HG03354 (cell line): ENCODE data around the gene BAG3.
"Not testable (repeated sequence)": the region's sequence is repeated elsewhere in the genome, so short reads cannot be mapped to it uniquely, and the experiment has no call there.

Source experiments
- ATAC-seq: cut with Tn5 transposase; IDR thresholded peaks from one replicate; pipeline ENCODE4 v1.9.1; 2021; ENCODE audit warnings: mild to moderate bottlenecking; ENCODE audit not compliant: unreplicated experiment, poor library complexity, severe bottlenecking

BAG3 gene

DNA sequence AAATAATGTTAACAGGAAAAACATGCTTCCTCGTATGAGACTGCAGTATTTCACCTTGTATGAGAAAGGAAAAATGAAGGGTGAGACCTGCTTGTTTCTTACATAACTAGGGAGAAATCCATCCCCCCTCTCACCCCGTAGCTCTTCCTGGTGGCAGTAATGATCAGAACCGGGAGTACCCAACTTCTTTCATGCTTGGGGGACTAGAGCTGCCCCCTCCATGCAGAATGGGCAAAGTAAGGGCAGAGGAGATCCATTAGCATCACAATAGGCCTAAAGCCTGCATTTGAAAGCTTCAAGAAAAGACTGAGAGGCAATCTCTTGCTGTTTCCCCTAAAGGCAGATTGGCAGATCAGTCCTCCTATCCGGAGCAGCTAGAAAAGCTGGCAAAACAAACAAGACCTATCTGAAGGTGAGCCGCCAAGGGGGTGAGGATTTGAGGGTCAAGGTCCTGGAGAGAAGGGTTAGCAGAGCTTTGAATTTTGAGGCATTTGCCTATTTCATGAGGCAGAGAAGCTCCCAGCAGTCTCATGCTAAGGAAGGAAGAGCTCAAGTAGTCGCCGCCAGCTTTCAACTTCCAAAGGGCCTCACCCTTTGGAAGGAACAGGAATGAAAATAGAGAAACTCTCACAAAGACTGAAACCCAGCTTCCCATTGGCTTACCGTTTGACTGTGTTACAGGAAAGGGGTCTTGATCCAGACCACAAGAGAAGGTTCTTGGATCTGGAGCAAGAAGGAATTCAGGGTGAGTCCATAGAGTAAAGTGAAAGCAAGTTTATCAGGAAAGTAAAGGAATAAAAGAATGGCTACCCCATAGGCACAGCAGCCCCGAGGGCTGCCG is 36.2 kb downstream of the BAG3 start:
- ATAC-seq = no peak

DNA sequence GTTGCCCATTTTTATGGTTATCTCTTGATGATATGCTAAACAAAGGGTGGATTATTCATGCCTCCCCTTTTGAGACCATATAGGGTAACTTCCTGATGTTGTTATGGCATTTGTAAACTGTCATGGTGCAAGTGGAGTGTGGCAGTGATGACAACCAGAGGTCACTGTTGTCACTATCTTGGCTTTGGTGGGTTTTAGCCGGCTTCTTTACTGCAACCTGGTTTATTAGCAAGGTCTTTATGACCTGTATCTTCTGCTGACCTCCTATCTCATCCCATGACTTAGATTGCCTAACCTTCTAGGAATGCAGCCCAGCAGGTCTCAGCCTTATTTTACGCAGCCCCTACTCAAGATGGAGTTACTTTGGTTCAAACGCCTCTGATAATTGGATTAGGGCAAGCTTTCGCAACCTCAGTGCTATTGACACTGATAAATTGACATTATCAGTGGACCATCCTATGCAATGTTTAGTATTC is 36.9 kb downstream of the BAG3 start:
- ATAC-seq = no peak

DNA sequence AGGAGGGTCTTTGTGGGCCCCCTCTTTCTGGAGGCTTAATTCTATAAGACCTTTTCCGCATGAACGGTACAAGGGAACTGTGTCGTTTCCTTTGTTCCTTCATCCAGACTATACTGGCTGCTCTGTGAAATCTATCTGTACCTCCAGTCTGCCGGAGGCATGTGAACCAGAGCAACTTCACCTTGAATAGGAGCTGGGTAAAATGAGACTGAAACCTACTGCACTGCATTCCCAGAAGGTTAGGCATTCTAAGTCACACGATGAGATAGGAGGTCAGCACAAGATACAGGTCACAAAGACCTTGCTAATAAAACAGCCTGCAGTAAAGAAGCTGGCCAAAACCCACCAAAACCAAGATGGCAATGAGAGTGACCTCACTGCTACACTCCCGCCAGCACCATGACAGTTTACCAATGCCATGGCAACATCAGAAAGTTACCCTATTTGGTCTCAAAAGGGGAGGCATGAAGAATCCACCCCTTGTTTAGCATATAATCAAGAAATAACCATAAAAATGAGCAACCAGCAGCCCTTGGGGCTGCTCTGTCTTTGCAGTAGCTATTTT is 37.9 kb downstream of the BAG3 start:
- no peak for ATAC-seq

DNA sequence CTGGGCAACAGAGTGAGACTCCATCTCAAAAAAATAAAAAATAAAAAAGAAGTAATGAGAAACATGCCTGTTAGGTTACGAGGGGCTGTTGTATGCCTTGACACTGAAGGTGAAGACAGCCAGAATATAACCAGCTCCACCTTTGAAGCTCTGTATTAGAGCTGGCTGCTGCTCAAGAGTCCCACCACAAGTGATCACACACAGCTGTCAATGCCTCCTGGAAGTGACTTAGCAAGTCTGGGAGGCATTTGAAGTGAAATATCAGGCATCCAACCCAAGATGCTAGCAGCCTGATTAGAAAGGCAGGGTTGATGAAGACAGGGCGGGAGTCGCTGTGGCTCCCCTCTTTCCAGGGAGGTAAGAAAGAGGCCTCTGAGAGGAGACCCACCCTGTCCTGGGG is 40.5 kb downstream of the BAG3 start:
- no peak for ATAC-seq

DNA sequence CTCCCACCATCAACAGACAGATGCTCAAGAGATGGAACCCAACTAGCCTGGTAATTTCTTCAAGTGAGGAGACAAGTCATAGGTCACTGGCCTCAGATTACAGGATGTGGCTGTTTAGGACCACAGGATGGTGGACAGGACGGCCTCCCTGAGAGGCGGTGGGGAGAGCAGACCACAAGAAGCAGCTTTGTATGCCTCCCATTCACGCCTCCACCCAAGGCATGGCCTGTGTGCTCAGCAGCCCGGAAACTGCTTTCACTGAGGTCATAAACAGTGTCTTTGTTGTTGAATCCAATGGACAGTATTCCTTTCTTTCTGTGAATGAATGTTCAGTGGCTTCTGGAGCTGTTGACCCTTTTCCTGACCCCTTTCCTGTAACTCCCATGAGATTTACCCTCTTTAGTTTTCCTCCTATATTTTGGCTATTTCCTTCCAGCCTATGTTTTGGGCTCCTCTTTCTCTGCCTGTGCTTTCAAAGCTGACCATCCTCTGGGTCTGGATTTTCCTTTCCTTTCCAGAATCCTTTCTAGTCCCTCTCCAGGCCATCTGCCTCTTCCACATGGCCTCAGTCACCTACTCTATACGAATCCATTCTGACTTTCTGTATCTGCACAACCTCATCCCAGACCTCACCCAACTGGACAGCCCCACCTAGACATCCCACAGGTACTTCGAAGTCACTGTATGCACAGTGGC is 42.2 kb downstream of the BAG3 start:
- ATAC-seq = peak; percentile 44

DNA sequence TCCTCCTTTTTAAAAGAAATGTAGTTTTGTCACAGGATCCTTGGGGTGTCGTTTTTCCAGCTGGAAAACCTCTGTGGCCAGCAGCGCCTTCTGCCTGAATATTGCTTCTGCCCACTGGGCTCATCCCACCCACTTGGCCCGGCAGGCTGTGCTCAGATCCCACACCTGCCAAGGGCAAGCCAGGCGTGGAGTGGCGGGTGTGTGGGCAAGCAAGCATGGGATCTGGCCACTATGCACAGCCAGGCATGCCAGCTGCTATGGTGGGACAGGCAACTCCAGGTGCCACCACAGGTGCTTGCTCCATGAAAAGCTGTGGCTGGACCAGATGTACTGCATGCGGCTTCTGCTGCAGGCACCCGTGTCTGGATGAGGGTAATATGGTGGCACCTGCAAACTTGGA is 43.4 kb downstream of the BAG3 start:
- ATAC-seq = no peak

DNA sequence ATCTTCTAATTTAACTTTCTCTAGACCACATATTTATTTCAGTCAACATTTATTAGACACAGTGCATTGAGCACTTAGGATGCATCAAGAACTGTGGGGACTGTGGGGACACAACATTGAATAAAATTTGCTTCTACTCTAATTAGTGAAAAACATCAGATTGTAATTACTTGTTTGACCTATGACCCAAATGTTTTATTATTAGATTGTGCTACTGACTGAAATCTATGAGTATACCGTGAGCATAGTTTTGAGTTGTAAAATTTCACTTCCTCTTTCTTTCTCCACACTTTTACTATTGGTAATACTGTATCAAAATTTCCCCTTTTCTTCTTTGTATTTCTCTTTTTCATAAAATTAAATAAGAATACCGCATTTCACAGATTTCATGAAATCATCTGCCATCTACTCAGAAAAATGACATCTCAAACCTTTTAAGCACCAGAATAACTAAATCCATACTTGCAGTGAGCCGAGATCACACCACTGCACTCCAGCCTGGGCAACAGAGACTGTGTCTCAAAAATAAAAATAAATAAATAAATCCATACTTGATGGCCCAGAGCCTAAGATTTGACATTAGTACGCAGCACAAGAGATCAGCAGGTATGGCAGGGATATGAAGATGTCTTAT is 49.3 kb downstream of the BAG3 start:
- peak; percentile 53 for ATAC-seq

DNA sequence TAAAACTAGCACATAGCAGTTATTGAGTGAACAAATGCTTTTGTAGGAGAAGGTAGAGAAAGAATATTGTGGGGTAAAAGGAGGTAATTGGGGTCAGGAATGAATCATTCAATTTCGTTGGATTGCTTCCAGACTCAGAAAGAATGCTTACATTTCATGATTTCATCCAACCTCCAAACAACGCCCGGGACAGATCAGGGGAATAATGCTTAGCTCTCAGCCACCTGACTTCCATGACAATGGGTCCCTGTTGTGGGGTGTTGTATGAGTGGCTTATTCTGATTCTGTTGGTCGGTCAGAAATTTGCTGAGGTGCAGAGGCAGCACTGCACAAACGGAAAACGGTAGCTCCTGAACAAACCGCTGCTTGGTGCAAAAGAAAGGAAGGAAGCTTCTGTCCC is 50.7 kb downstream of the BAG3 start:
- ATAC-seq = no peak

DNA sequence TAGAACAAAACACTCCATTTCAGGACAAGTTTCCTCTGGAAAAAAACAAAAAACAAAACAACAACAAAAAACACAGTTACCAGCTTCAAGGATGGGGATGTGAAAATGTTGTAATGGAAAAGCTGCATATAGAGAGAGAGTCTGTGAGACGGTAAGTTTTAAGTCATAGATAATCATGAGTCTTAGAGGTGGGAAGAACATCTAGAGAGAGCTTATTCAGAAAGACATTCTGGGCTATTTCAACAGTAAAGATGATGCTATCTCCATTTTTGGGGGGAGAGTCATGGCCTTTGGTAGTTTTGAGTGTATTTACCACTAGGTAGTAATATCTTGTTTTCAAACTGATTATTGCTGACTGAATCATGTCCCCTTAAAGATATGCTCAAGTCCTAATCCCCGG is 51.4 kb downstream of the BAG3 start:
- no peak for ATAC-seq

DNA sequence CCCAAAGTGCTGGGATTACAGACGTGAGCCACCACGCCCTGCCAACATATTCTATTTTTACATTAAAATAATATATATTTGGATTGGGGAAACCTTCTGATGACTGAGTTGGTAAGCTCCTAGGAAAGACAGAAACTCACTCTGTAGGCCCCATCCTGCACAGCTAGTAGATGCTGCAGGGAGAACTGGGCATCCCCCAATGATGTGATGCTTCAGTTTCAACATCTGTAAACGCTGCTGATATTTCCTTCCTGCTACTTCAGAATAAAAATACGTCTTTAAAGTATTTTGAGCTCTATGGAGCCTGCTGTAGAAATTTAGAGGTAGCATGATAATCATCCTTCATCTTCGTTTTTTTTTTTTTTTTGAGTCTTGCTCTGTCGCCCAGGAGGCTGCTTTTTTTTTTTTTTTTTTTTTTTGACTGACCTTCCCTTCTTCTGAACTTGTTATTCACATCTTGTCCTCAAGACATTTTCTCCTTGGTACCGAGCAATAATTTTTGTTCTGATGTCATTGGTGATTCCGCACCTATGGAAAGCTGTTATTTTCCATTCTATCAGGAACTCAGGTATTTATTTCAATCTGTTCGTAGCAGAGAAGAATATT is 52.8 kb downstream of the BAG3 start:
- no peak for ATAC-seq

DNA sequence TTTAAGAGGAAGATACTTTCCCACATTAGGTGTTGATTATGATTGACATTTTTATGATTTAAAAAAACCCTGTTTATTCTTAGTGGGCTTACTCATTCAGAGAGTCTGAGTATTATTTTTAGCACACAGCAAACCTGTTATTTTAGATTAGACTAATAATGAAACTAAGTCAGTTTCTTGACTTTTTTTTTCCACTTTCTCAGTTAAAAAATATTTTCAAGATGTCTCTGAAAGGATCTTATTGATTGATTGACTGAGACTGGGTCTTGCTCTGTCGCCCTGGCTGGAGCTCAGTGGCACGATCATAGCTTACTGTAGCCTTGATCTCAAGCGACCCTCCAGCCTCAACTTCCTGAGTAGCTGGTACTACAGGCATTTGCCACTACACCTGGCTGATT is 54.3 kb downstream of the BAG3 start:
- peak; percentile 52 for ATAC-seq

DNA sequence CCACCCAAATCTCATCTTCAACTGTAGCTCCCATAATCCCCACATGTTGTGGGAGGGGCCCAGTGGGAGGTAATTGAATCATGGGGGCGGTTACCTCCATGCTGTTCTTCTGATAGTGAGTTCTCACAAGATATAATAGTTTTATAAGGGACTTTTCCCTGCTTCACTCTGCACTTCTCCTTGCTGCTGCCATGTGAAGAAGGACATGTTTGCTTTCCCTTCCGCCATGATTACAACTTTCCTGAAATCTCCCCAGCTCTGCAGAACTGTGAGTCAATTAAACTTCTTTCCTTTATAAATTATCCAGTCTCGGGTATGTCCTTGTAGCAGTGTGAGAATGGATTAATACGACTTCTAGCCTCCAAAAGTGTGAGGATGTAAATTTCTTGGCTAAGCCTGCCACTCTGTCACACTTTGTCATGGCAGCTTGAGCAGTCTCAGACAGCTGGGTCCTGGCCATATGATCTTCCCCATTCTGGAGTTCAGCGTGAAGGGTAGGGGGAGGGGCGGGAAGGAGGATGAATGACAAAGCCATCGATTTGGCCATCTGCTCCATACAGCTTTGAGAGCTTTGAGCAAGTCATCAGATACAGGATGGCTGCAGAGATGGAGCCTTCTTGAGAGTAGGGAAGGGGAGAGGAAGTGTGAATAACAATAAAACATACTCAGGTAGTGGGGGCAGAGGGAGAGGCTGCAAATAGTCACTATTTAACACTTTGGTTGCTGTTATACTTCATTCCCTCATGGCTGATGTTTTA is 55.5 kb downstream of the BAG3 start:
- no peak for ATAC-seq

DNA sequence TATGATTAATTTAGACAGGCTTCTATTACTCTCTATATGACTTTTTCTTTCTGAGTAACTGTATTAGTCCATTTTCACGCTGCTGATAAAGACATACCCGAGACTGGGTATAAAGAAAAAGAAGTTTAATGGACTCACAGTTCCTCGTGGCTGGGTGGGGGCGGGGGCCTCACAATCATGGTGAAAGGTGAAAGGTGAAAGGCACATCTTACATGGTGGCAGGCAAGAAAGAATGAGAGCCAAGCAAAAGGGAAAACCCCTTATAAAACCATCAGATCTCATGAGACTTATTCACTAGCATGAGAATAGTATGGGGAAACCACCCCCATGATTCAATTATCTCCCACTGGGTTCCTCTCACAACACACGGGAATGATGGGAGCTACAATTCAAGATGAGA is 56.2 kb downstream of the BAG3 start:
- not testable (repeated sequence) for ATAC-seq

DNA sequence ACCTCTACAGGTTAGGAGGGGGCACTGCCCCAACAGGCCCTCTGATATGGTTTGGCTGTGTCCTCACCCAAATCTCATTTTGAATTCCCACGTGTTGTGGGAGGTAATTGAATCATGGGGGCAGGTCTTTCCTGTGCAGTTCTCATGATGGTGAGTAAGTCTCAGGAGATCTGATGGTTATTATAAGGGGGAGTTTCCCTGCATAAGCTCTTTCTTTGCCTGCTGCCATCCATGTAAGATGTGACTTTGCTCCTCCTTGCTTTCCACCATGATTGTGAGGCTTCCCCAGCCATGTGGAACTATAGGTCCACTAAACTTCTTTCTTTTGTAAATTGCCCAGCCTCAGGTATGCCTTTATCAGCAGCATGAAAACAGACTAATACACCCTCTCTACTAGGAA is 59.8 kb downstream of the BAG3 start:
- not testable (repeated sequence) for ATAC-seq

DNA sequence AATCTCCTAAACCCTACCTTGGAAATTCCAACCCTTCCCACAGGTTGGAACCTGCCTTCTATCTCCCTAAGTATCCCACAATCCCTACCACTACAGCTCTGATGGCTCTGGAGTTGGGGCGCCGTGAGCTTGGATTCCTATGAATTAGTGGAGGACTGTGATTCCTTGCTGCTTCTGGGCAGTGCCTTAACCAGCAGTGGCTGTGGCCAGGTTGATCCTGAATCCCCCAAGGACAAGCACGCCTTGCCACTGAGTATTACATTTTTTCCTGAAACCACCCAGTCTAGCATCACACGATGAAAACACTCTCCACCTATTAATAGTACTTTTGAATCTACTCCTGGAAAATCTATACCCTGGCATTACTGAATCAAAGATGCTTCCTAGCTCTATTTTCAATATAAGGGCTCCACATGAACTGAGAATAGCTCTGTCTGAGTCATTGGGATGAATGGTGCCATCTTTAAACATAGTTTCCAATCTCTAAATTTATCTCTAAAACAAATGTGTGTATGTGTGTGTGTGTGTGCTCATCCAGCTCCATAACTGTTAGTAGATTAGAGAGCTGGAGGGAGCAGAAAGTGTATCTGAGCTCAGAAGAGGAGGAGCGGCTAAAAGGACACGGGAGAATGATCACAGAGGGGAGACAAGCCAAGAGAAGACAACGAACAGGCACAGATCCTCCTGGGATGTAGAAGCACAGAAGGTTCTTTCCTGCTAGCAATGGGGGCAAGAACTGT is 62.7 kb downstream of the BAG3 start:
- ATAC-seq = no peak

DNA sequence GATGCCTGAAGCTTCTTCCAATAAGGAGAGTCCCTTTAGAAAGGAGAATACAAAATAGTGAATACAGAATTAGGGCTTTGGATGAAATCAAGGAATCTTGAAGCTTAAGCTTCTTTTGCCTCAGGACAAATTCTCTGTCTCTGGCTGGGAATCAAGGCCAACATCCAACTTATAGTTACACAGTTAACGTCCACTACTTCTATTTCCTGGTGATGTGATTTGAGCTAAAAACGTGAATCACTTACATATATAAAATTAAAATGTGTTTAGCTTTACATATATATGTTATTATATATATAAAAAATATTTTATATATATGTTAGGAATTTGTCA is 63.3 kb downstream of the BAG3 start:
- ATAC-seq = no peak

DNA sequence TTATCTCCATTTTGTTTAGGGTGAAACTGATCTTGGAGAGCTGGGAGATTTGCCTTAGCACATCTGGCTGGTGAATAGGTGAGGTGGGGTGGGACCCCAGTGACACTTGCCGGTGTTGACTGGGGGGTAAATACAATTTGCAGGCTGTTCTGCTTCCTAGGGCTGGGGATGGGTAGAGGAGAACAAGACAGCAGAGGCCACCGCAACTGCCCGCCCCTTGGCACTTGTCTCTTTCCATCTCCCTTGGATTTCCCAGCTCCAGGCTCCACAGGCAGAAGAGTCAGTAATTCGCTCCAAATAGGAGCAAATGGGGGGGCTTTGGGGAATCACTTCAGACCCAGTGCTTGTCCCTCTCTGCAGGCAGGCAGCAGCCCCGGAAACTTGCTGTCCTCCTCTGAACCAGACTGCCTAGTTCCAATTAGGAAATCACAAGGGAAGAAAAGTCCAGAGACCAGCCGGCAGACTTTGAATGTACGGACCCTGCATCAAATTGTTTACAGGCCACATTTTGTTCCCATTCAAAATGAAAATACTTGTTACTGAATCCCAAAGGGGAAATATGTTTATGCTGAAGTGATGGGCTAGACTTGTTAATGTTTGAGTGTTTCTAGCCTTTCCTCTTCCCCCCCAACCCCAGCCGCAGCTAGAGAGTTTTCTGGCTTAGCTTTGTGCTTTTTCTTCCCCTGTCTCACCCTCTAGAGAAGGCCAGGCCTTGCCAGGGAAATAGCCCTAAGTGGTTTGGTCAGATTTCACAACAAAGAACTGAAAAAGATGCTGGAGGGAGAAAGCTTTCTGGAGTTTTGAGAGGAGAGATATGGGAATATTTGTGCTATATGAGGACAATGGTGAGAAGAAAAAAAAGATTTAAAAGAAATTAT is 64.7 kb downstream of the BAG3 start:
- ATAC-seq = no peak

DNA sequence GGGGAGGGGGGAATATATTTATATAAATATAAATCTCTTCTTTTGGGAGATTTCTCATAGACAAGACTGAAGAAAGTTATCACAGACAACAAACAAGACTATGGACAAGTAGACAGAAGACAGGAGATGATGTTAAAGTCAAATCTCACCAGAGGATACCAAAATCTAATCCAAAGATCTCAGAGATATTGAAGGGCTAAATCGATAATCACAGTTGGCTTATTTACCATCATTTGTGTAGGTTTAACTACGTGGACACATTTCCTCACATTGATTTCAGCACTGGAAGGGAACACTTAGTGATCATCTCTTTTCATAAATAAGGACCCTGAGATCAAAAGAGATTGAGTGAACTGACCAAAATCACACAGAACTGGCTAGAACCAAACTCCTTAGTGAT is 72.0 kb downstream of the BAG3 start:
- no peak for ATAC-seq
